ENCODE measurements around the gene CHTF8. TPM values are rescaled to one million over a fixed set of nuclear protein-coding genes. Genes with fewer than 3 reads are reported as not detected.
A peak's percentile ranks its signal among the peaks of the same experiment; 100 is the strongest.
"Not testable (repeated sequence)": the region's sequence is repeated elsewhere in the genome, so short reads cannot be mapped to it uniquely, and the experiment has no call there.

Gene CHTF8
- total RNA-seq, 6 donors from 2014 or later, result 33.5 to 103 (median 70.6) TPM

DNA sequence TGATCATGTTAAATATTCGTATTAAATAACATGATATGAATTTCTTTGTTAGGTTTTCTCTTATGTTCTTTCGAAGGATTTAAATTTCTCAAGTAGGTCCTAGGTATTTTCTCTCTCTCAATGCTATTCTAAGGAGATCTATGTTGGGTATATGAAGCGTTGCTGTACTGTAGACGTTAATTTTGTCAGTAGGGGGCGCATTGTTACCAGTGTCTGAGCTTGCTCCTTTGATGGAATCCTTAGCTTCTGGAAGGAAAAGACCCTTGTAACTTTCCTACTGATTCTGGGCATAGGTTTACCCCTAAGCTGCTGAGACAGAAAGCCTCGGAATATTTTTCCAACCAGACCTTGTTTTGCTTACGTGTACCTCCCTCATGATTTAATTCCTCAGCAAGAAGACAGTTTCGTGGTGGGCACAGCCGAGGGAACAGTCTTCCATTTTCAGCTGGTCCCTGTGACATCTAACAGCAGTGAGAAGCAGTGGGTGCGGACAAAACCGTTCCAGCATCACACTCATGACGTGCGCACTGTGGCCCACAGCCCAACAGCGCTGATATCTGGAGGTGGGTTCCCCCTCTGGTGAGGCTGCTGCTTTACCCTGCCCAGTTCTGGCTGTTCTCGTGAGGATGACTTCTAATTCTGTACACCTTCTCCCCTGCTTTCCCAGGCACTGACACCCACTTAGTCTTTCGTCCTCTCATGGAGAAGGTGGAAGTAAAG lies 17.9 kb upstream of the CHTF8 start:
- Histone ChIP-seq H3K27ac (no peak overlapping the region), H3K36me3 (peaks cover 8 to 71% (median 44%) of the 10 kb centered on the region in 4 donors), H3K4me1 (no peaks in the 10 kb centered on the region), H3K4me3 (no peak overlapping the region), H3K27me3 (no peaks in the 10 kb centered on the region), H3K9me3 (no peaks in the 10 kb centered on the region)
- WGBS, 2 donors, result 58 to 62% methylated on average over 16 of the region's 16 CpGs
- ATAC-seq (ENCODE audit: low FRiP score in 2 of 2), result peak; percentile 82 to 88
- TF ChIP-seq POLR2A (IDR thresholded peaks at IDR 0.05) (no peak), POLR2AphosphoS5 (IDR thresholded peaks at IDR 0.05) (no peak), EP300 (IDR thresholded peaks at IDR 0.05) (no peak)
- TF ChIP-seq, protein P1, sequence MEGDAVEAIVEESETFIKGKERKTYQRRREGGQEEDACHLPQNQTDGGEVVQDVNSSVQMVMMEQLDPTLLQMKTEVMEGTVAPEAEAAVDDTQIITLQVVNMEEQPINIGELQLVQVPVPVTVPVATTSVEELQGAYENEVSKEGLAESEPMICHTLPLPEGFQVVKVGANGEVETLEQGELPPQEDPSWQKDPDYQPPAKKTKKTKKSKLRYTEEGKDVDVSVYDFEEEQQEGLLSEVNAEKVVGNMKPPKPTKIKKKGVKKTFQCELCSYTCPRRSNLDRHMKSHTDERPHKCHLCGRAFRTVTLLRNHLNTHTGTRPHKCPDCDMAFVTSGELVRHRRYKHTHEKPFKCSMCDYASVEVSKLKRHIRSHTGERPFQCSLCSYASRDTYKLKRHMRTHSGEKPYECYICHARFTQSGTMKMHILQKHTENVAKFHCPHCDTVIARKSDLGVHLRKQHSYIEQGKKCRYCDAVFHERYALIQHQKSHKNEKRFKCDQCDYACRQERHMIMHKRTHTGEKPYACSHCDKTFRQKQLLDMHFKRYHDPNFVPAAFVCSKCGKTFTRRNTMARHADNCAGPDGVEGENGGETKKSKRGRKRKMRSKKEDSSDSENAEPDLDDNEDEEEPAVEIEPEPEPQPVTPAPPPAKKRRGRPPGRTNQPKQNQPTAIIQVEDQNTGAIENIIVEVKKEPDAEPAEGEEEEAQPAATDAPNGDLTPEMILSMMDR (IDR thresholded peaks at IDR 0.05), result peak; percentile 54 to 82 (median 74)
- DNase-seq, result peak in 1 of 2 donors; percentile 49

DNA sequence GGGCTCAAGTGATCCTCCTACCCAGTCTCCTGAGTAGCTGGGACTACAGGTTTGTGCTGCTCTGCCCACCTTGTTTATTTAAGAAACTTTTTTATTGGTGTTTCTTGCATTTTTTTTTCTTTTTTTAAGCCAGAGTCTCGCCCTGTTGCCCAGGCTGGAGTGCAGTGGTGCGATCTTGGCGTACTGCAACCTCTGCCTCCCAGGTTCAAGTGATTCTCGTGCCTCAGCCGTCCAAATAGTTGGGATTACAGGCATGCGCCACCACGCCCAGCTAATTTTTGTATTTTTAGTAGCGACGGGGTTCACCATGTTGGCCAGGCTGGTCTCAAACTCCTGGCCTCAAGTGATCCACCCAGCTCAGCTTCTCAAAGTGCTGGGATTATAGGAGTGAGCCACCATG lies 17.2 kb upstream of the CHTF8 start:
- not testable (repeated sequence) for DNase-seq; H3K27ac ChIP-seq; H3K27me3 ChIP-seq; H3K4me1 ChIP-seq; H3K9me3 ChIP-seq; H3K4me3 ChIP-seq; ATAC-seq (ENCODE audit: low FRiP score in 2 of 2)
- WGBS, 2 donors, result 88 to 94% methylated on average over 9 of the region's 9 CpGs
- H3K36me3 ChIP-seq, result peaks cover 4 to 71% (median 44%) of the 10 kb centered on the region in 4 donors

DNA sequence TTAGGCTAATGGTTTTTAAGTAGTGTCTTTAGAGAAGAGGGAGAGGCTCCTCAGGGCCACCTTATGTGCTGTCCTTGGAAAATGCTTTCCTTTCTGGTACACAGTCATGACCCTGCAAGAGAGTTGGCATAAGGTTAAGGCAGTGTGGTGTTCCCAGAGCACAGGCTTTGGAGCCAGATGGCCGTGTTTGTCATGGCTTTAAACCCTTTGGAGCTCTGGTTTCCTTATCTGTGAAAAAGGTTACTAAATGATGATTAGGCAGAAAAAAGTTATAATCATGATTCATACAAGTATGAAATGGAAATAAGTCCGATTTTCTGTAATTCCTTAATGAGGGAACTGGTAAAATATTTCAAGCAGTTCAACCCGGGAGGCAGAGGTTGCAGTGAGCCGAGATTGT lies 13.3 kb upstream of the CHTF8 start:
- Histone ChIP-seq H3K9me3 (no peaks in the 10 kb centered on the region), H3K36me3 (peaks cover 0 to 69% (median 32%) of the 10 kb centered on the region in 4 donors), H3K27ac (no peak overlapping the region), H3K4me3 (no peak overlapping the region), H3K27me3 (no peaks in the 10 kb centered on the region), H3K4me1 (no peaks in the 10 kb centered on the region)
- no peak for DNase-seq
- no peak for TF ChIP-seq POLR2A (IDR thresholded peaks at IDR 0.05)
- ATAC-seq (ENCODE audit: low FRiP score in 2 of 2), result peak in 1 of 2 donors; percentile 58
- WGBS, 2 donors, result 84 to 88% methylated on average over 4 of the region's 4 CpGs

DNA sequence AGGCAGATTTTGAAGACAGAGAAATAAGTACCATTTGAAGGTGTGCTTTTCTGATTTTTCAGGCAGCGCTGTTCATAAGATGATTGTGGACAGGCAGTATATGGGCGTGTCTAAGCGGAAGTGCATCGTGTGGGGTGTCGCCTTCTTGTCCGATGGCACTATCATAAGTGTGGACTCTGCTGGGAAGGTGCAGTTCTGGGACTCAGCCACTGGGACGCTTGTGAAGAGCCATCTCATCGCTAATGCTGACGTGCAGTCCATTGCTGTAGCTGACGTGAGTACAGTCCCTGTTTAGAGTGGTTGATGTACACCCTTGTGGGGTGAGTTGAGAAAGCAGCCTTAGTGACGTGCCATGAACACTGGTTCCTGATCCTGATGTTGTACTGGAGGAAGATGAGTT lies 10.7 kb upstream of the CHTF8 start:
- H3K36me3 ChIP-seq, result peaks cover 0 to 84% (median 41%) of the 10 kb centered on the region in 4 donors
- 91 to 93% methylated on average over 11 of the region's 11 CpGs for WGBS, 2 donors
- H3K4me3 ChIP-seq, result no peak overlapping the region
- no peaks in the 10 kb centered on the region for H3K9me3 ChIP-seq
- H3K27me3 ChIP-seq, result no peaks in the 10 kb centered on the region
- no peak overlapping the region for H3K27ac ChIP-seq
- H3K4me1 ChIP-seq, result no peaks in the 10 kb centered on the region
- TF ChIP-seq POLR2AphosphoS5 (IDR thresholded peaks at IDR 0.05) (no peak), POLR2A (IDR thresholded peaks at IDR 0.05) (no peak), EP300 (IDR thresholded peaks at IDR 0.05) (no peak)
- TF ChIP-seq, protein P1 (IDR thresholded peaks at IDR 0.05), result no peak
- no peak for DNase-seq
- peak in 1 of 2 donors; percentile 40 for ATAC-seq (ENCODE audit: low FRiP score in 2 of 2)

DNA sequence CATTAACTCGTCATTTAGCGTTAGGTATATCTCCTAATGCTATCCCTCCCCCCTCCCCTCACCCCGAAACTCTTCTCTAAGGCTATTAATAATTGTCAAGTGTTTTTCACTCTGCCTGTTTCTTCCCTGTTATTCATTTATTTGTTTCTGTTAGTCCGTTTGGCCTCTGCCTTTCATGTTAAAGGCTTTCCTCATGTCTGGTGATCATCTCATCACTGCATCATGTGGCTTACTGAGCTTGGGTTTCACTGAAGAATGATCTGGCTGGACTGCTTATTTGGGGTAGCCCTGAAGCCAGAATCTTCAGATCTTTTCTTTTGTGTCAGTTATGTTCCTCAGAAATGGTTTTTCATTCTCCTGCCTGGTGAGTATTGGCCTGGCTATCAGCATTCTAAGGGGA lies 9.5 kb upstream of the CHTF8 start:
- Histone ChIP-seq H3K9me3 (no peaks in the 10 kb centered on the region), H3K4me3 (no peak overlapping the region), H3K4me1 (no peaks in the 10 kb centered on the region), H3K27ac (no peak overlapping the region), H3K27me3 (no peaks in the 10 kb centered on the region), H3K36me3 (peaks cover 0 to 92% (median 40%) of the 10 kb centered on the region in 4 donors)
- TF ChIP-seq, protein P1 (IDR thresholded peaks at IDR 0.05), result no peak
- TF ChIP-seq POLR2AphosphoS5 (IDR thresholded peaks at IDR 0.05) (no peak), EP300 (IDR thresholded peaks at IDR 0.05) (no peak), POLR2A (IDR thresholded peaks at IDR 0.05) (no peak)
- DNase-seq (no peak), ATAC-seq (ENCODE audit: low FRiP score in 2 of 2) (no peak)
- 95 to 98% methylated on average over 4 of the region's 4 CpGs for WGBS, 2 donors

DNA sequence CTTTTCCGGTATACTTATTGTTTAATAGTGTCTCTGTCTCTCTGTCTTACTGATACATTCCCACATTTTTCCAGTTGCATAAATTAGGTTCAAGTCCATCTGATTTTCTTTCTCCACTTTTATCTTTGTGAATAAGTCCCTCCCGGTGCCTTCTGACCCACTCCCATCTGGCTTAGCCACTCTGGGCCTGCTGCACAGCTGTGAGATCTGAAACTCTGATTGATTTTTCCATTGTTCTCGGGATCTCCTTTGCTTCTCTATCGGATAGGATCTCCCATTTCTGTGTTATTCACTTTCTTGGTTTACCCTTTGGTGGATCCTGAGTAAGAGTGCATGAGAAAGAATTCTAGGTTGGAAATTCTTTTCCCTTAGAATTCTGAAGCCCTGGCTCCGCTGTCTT lies 8.6 kb upstream of the CHTF8 start:
- no peak for DNase-seq
- TF ChIP-seq EP300 (IDR thresholded peaks at IDR 0.05) (no peak), POLR2AphosphoS5 (IDR thresholded peaks at IDR 0.05) (no peak), POLR2A (IDR thresholded peaks at IDR 0.05) (no peak)
- TF ChIP-seq, protein P1 (IDR thresholded peaks at IDR 0.05), result no peak
- no peaks in the 10 kb centered on the region for H3K9me3 ChIP-seq
- H3K4me3 ChIP-seq, result no peak overlapping the region
- 87 to 88% methylated on average over 5 of the region's 5 CpGs for WGBS, 2 donors
- H3K27ac ChIP-seq, result no peak overlapping the region
- no peak for ATAC-seq (ENCODE audit: low FRiP score in 2 of 2)
- no peaks in the 10 kb centered on the region for H3K4me1 ChIP-seq
- no peaks in the 10 kb centered on the region for H3K27me3 ChIP-seq
- peaks cover 0 to 92% (median 40%) of the 10 kb centered on the region in 4 donors for H3K36me3 ChIP-seq

DNA sequence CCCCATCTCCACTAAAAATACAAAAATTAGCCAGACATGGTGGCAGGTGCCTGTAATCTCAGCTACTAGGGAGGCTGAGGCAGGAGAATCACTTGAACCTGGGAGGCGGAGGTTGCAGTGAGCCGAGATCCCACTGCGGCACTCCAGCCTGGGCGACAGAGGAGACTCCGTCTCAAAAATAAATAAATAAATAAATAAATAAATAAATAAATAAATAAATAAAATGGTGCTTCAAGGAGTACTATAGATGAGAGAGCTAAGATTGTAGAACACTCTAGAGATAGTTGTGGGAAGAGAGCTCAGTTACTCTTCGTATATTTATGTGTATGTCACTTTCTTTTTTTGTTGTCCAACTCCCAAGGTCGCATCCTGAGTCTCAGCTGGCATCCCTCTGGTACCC lies 7.1 kb upstream of the CHTF8 start:
- not testable (repeated sequence) for H3K27me3 ChIP-seq; H3K27ac ChIP-seq; ATAC-seq (ENCODE audit: low FRiP score in 2 of 2); H3K9me3 ChIP-seq; H3K4me1 ChIP-seq; DNase-seq; H3K4me3 ChIP-seq
- peaks cover 0 to 76% (median 31%) of the 10 kb centered on the region in 4 donors for H3K36me3 ChIP-seq
- WGBS, 2 donors, result 89 to 96% methylated on average over 7 of the region's 7 CpGs

All from upper lobe of left lung (tissue), 6 donors.